Stomach (tissue), 4 donors: ENCODE data around the gene EIF5AL1.

Experiments
- POLR2AphosphoS5 ChIP-seq, 3 donors: sonication (generic); formaldehyde crosslinking; IDR thresholded peaks; one replicate each; pipeline ENCODE4 v1.6.1; 2016; ENCODE audit warnings: antibody characterized with exemption in 3 of 3
- TF ChIP-seq, protein P1 (sequence below), 7 experiments: fragments of 450-650 bp in 4 of 7; fragments of 200-600 bp in 3 of 7; sonication (generic) in 3 of 7; IDR thresholded peaks; one replicate each; pipeline ENCODE4 v1.5.1; 2016 to 2019; ENCODE audit warnings: antibody characterized with exemption in 7 of 7, control low read depth in 2 of 7, mild to moderate bottlenecking in 1 of 7

DNA sequence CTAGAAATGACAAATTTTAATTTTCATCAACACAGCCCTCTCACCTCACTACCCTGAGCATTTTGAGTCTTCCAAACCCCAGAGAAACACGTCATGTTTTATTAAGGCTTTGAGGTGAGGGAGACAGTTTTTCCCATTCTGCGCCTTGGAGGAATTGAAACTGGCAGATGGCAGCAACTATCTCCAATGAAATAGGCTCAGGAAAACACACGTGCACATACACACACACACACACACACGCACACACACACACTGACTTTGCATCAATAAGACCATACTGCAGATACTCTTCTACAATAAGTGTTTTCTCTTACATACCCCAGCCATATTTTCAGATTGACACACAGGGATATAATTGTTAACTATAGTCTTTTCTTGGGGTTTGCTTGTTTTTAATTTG lies 51.1 kb downstream of the EIF5AL1 start:
- TF ChIP-seq, protein P1, sequence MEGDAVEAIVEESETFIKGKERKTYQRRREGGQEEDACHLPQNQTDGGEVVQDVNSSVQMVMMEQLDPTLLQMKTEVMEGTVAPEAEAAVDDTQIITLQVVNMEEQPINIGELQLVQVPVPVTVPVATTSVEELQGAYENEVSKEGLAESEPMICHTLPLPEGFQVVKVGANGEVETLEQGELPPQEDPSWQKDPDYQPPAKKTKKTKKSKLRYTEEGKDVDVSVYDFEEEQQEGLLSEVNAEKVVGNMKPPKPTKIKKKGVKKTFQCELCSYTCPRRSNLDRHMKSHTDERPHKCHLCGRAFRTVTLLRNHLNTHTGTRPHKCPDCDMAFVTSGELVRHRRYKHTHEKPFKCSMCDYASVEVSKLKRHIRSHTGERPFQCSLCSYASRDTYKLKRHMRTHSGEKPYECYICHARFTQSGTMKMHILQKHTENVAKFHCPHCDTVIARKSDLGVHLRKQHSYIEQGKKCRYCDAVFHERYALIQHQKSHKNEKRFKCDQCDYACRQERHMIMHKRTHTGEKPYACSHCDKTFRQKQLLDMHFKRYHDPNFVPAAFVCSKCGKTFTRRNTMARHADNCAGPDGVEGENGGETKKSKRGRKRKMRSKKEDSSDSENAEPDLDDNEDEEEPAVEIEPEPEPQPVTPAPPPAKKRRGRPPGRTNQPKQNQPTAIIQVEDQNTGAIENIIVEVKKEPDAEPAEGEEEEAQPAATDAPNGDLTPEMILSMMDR (IDR thresholded peaks at IDR 0.05), result no peak
- no peak for TF ChIP-seq POLR2AphosphoS5 (IDR thresholded peaks at IDR 0.05)
